C4-2B (cell line): ENCODE results near the gene VTI1A.

Source experiments
- ZFX ChIP-seq: fragments of 450-650 bp; IDR thresholded peaks from 2 replicates; pipeline ENCODE4 v1.6.1; 2017
- TF ChIP-seq, protein P1 (sequence below): fragments of 450-650 bp; conservative IDR thresholded peaks from 2 replicates; pipeline ENCODE4 v1.5.1; 2017; ENCODE audit warnings: mild to moderate bottlenecking

DNA sequence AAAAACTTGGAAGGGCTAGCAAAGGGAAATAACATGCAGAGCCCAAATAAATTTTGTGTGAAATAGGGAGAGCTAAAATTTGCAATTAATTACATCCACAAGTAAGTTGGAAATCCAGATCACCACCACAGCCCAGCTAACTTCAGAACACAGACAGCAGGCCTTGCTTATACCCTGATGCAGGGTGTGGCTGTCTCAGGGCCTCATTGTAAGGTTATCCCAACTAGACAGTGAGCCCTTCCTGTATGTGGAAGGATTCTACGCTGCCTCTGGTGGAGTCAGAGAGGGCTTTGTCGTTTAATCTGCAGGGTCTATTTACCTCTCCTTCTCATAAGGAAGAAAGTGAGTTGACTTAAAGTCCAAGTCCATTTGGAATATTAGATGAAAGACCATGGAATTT, 322.1 kb downstream of the VTI1A start:
- TF ChIP-seq, protein P1, sequence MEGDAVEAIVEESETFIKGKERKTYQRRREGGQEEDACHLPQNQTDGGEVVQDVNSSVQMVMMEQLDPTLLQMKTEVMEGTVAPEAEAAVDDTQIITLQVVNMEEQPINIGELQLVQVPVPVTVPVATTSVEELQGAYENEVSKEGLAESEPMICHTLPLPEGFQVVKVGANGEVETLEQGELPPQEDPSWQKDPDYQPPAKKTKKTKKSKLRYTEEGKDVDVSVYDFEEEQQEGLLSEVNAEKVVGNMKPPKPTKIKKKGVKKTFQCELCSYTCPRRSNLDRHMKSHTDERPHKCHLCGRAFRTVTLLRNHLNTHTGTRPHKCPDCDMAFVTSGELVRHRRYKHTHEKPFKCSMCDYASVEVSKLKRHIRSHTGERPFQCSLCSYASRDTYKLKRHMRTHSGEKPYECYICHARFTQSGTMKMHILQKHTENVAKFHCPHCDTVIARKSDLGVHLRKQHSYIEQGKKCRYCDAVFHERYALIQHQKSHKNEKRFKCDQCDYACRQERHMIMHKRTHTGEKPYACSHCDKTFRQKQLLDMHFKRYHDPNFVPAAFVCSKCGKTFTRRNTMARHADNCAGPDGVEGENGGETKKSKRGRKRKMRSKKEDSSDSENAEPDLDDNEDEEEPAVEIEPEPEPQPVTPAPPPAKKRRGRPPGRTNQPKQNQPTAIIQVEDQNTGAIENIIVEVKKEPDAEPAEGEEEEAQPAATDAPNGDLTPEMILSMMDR = no peak
- TF ChIP-seq ZFX = no peak
